BE2C (cell line): Measurements from ENCODE around the gene ATP1B3.
"Not testable (repeated sequence)": the region's sequence is repeated elsewhere in the genome, so short reads cannot be mapped to it uniquely, and the experiment has no call there.

Experiments
- DNase-seq: peaks from one replicate; pipeline ENCODE4 v3.0.0-alpha.2; 2020
- H3K27me3 ChIP-seq: fragments of 250-450 bp; sonication (Bioruptor Pico); 2 replicates; pipeline ENCODE4 v1.5.1; 2020; ENCODE audit warnings: mild to moderate bottlenecking
- H3K36me3 ChIP-seq: fragments of 250-450 bp; sonication (Bioruptor Pico); 2 replicates; pipeline ENCODE4 v1.5.1; 2020; ENCODE audit warnings: mild to moderate bottlenecking
- H3K4me1 ChIP-seq: fragments of 250-450 bp; sonication (Bioruptor Pico); 2 replicates; pipeline ENCODE4 v1.5.1; 2020
- H3K4me3 ChIP-seq: 2 replicates; pipeline ENCODE4 v1.5.1; 2011; ENCODE audit warnings: low read depth, low read length
- H3K9me3 ChIP-seq: fragments of 250-450 bp; sonication (Bioruptor Pico); 2 replicates; pipeline ENCODE4 v1.5.1; 2020
- CTCF ChIP-seq: IDR thresholded peaks from 2 replicates; pipeline ENCODE4 v1.5.1; 2012; ENCODE audit warnings: mild to moderate bottlenecking, low read depth, low read length

The ATP1B3 gene

GRCh38 chr3:141915766-141916165 is 39.3 kb downstream of the ATP1B3 start:
- Histone ChIP-seq H3K4me3 (no peak overlapping the region), H3K9me3 (no peaks in the 10 kb centered on the region), H3K36me3 (peaks cover 44% of the 10 kb centered on the region), H3K4me1 (no peaks in the 10 kb centered on the region), H3K27me3 (no peaks in the 10 kb centered on the region)
- no peak for TF ChIP-seq CTCF
- DNase-seq: no peak

GRCh38 chr3:141920701-141921100 is 44.3 kb downstream of the ATP1B3 start:
- H3K36me3 ChIP-seq: peaks cover 52% of the 10 kb centered on the region

GRCh38 chr3:141921316-141921715 is 44.9 kb downstream of the ATP1B3 start:
- TF ChIP-seq CTCF: no peak
- DNase-seq: no peak
- H3K36me3 ChIP-seq: peaks cover 52% of the 10 kb centered on the region
- H3K4me1 ChIP-seq: no peaks in the 10 kb centered on the region
- H3K27me3 ChIP-seq: no peaks in the 10 kb centered on the region
- no peaks in the 10 kb centered on the region for H3K9me3 ChIP-seq
- H3K4me3 ChIP-seq: no peak overlapping the region

More at GRCh38 chr3:141920701-141921100, 44.3 kb downstream of the ATP1B3 start:
- Histone ChIP-seq H3K9me3 (no peaks in the 10 kb centered on the region), H3K4me3 (no peak overlapping the region), H3K27me3 (no peaks in the 10 kb centered on the region), H3K4me1 (no peaks in the 10 kb centered on the region)
- no peak for DNase-seq
- TF ChIP-seq CTCF: no peak

- H3K27me3 ChIP-seq, H3K9me3 ChIP-seq, H3K4me3 ChIP-seq, H3K4me1 ChIP-seq, DNase-seq: not testable (repeated sequence)
- peaks cover 42% of the 10 kb centered on the region for H3K36me3 ChIP-seq
These were observed 49.2 kb downstream of the ATP1B3 start for GRCh38 chr3:141925677-141926076.

- peaks cover 35% of the 10 kb centered on the region for H3K36me3 ChIP-seq
These were observed 50.5 kb downstream of the ATP1B3 start for GRCh38 chr3:141926929-141927328.

GRCh38 chr3:141928631-141929270 is 52.3 kb downstream of the ATP1B3 start:
- H3K9me3 ChIP-seq: no peaks in the 10 kb centered on the region
- H3K4me3 ChIP-seq: no peak overlapping the region
- H3K4me1 ChIP-seq: no peaks in the 10 kb centered on the region
- no peak for DNase-seq
- H3K36me3 ChIP-seq: peaks cover 18% of the 10 kb centered on the region
- H3K27me3 ChIP-seq: no peaks in the 10 kb centered on the region
- TF ChIP-seq CTCF: no peak

More at GRCh38 chr3:141926929-141927328, 50.5 kb downstream of the ATP1B3 start:
- Histone ChIP-seq H3K9me3 (no peaks in the 10 kb centered on the region), H3K4me3 (no peak overlapping the region), H3K27me3 (no peaks in the 10 kb centered on the region), H3K4me1 (no peaks in the 10 kb centered on the region)
- DNase-seq: no peak
- TF ChIP-seq CTCF: no peak
